Measurements from ENCODE around the gene LSAMP.

Gene LSAMP

DNA sequence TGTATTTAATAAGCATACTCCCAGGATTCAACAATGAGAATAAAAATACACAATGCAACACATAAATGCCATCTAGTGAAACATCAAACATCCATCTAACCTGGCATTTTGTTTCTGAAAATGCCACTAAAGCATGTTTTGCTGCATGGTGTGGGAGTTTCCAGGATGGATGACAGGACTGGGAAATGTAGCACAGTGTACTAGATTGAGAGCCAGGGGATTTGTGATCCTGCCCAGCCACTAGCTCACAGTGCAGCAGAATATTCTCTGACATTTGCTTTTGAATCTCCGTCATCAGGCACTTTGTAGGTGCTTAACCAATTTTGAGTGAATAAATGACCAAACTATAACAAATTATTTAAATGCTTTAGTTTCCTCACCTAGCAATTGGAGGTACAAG lies 417.1 kb downstream of the LSAMP start:
- DNase-seq = peak in 1 of 58 donors; percentile 17

DNA sequence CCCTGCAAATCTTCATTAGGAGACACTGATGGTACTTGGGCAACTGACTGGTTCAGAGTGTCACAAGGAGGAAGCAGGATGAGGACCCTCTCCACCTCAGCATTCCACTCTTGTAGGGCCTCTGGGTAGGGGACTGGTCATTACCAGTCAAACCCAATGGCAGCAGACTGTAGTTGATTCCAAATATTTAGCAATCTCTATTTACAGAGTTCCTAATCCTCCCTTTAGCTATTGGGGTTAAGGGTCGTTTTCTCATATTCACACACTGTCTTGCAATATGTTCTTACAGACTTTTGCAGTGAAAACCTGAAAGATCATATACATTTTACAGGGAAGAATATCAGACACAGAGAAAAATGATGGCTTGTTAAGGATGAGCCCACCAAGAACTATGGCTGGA lies 424.3 kb downstream of the LSAMP start:
- no peak for DNase-seq

DNA sequence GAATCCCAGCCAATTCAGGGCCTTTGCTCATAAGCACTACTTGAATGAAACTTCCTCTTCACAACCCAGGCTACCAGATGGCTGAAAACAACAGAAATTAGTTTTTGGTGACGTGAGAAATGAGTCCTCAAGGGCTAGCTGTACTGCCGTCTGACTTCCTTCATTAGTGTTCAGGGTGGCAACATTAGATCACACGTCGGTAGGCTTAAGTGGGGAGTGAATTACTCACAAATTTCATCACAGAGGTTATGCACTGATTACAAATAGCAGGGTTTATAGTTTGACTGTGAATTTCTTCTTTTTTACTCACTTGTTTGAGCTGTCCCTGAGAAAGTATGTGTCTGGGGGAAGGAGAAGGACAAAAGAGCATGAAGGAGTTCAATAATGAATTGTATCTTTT lies 424.8 kb downstream of the LSAMP start:
- no peak for DNase-seq

DNA sequence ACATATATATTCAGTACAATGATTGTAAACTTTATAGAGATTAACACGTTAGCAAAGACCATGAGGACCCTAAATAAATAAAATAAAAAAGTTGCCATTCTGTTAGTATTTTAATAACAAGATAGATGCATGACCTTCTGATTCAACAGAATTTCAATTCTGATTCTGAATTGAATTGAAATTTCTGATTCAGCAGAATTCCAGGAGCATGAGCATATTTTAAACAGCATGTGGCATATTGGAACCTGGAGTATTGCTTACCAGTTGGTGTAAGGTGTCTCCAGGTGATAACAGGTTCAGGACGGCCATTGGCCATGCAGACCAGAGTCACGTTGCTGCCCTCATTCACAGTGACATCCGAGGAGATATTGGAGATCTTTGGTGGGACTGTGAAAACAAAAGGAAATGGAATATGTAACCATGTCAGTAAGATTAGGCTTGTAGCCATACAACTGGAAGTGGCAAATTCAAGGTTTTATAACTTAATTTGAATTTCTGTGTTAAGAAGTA lies 426.0 kb downstream of the LSAMP start:
- no peak for DNase-seq

DNA sequence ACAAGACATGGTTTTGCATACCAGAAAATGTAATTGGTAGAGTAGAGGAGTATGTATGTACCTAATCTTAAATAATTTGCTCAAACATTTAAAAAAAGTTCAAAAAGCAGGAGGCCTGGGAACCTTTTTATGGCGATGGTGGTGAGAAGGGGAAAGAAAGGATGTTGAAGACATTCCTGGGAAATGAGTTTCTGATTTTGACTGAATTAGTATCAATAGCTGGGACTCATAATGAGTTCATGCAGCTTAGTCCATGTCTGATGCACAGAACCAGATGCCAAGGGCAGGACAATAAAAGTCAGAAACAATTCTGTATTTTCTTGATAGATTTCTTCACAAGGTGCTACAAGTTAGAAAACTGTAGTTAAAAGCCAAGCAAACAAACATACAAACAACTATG lies 426.6 kb downstream of the LSAMP start:
- no peak for DNase-seq

DNA sequence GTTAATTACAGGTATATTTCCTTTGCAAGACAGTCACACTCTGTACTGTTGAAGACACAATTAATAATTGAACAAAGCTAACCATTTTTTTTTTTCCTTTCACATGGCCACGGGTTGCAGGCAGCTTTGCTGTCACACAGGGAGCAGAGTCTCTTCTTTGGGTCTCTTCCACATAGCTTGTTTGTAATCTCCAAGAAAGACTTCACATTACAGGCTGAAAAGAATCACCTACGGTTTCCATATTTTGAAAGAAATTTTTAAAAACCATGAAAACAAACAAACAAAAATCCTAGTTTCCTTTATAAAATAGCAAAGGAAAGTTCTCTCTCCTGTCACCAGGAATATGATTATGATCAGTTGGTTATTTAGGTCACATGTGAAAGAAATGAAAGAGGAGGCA lies 429.4 kb downstream of the LSAMP start:
- DNase-seq = no peak

DNA sequence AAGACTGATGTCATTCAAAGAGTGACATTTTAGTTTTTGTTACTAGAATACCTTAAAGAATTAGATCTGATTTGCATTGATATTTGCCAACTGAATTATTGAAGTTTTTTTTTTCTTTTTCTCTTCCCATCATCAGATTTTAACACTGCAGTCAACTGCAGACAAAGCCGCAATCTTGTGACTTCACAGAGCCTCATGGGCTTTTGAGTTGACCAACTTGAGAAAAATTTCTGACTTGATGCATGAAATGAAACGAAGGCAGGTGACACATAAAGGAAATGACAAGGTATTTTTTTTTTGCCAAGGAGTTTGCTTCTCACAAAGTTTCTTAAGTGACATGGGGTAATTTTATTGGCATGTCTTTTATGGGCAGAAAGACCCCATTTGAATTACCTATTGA lies 438.3 kb downstream of the LSAMP start:
- DNase-seq = no peak

DNA sequence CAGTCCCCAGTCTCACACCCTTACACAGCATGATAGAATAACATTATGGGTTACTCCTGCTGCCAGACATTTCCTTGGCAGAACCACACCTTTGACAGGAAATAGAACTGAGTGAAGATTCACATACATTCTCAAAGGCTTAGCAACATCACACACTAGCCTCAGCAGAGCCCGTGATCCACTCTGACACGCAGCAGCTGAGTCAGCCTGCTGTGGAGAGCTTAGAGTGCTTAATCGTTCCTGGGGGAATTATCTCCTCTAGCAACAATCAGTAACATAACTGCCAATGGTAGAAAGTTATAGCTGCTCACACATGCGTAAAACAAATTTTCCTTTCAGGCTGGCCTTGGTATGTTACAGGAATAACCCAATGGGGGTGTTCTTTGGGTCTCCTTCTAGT lies 439.9 kb downstream of the LSAMP start:
- DNase-seq = peak in 2 of 58 donors; percentile 2 to 9

DNA sequence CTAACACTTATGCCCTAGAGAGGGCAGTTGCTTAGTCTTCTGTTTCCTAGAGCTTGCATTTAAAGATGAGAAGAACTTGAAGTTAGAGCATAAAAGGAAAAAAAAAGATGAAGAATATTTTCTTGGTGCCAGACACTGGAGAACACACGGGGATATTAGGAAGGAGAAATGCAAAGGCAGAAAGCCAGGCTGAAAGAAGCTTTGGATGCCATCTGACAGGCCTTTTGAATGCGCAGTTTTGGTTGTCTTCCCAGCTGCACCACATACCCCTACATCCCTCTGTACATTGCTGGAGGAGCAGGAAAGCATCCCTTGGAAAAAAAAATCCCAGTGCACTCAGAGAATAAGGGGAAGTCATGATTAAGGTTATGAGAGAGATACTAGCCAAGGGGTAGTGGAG lies 443.1 kb downstream of the LSAMP start:
- DNase-seq = peak in 1 of 58 donors; percentile 1

DNA sequence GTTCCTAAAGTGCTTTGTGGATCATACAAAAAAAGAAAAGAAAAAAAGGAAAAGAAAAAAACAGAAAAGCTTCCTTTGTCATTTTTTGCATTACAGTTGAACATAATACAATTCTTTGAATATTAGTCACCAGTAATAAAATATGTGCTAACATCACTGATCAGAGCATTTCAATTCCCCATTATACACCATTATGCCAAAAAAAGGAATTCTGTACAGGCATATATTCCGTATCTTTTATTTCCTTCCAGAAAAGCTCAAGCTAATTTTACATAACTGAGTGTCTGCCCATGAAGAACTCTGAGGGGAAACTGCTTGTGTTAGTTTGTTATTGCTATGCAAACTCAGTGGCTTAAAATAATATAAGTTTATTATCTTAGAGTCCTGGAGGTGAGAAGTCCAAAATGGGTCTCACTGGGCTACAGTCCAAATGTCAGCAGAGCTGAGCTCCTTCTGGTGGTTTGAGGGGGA lies 444.1 kb downstream of the LSAMP start:
- no peak for DNase-seq

DNA sequence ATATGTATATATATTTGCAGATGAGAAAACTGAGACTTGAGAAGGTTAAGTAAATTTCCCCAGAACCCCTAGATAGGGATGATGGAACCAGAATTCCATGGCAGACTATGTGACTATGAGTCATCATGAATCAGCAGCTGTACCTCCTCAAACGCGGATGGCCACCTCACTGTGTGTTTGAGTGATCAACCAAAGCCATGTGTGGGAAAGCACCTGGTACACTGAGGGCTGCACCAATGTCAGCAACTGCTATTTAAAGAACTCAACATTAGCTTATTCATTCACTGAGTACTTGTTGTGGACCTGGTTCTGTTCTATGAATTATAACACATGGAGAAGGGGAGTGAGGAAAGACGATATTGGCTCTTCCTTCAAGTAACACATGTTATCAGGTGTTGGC lies 445.0 kb downstream of the LSAMP start:
- DNase-seq = peak in 5 of 58 donors; percentile 3 to 24 (median 12)

DNA sequence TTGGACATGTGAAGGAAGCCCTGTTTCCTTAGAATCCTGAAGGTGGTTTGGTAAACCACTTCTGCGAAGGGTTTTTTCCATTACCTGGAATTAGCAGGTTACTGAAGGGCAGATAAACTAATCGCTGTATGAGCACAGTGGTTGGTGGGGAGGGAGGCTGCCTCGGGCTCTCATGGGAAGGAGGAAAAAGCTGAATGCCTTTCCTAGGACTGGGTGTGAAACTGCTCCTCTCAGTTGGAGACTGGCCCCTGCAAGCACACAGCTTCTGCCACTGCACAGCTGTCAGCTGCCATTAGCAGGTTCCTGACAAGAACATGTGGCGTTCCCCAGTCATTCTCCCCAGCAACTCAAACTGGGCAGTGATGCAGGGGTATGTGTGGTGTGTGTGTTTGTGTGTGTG lies 445.7 kb downstream of the LSAMP start:
- DNase-seq = peak in 3 of 58 donors; percentile 2 to 3 (median 2)

DNA sequence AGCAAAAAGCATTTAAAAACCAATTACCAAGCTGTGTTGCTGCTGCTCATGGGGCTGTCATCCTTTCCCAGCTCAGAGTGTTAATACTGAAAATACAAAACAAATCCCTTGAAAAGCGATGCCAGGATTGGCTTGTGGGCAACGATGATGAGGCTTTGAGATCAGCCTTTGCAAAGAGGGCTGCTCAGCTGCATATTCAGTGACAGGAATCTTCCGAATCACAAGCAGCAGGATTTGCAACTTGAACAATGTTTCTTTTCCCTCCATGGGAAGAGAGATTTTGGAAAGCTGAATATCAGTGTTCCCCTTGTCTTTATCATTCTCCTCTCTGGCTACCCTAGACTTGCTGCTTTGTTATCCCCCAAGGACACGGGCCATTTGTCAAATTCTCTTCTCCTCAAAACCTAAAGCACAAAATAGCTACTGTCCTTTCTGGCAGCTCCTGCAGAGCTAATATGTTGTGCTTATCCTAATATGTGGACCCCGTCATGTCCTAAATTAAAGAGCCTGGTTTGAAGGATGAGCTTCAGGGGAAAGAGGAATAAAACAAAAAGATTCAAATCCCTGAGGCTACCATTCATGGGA lies 446.2 kb downstream of the LSAMP start:
- DNase-seq = peak in 23 of 58 donors; percentile 2 to 58 (median 20)

DNA sequence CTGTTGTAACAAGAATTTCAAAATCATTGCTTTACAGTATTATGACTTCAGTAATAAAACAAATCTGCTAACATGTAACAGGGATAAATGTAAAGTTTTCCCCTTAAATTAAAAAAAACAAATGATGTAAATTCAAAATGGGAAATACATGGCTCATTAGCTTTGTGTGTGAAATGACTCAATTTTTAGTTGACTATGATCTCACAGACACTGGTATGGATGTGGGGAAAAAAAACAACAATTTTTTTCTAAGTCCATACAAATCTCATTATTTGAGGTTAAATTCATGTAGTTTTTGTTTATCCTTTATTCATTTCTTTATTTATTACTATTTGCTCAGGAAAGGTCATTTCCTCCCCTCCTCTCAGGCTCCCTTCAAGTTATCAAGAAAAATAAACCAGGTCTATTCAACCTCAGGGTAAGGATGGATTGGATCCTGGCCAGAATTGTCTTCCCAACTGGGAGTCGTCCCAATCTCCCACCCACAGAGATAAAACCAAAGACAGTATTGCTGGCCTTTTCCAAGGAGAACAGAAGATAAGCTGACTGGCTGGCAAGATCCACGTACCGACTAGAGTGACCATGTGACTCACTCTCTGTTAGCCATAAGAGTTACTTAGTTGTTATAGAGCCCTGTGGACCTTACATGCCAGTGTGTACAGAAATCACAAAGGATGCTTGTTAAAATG lies 448.7 kb downstream of the LSAMP start:
- DNase-seq = no peak

DNA sequence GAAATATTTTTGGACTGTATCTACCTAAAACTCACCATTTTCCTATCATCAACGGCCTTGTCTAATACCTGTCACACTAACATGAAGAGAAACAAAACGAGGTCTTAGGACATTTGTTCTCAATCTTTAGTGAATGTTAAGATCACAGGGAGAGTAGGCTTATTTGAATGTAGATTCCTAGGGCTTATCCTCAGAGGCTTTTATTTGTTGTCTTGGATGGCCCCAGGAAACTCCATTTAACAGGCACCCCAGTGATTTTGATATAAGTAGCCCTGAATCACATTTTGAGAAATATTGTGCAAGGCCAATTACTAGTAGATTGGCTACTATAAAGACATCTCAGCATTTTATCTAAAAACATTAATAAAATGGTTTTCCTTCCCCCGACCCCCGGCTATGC lies 454.6 kb downstream of the LSAMP start:
- DNase-seq = no peak

DNA sequence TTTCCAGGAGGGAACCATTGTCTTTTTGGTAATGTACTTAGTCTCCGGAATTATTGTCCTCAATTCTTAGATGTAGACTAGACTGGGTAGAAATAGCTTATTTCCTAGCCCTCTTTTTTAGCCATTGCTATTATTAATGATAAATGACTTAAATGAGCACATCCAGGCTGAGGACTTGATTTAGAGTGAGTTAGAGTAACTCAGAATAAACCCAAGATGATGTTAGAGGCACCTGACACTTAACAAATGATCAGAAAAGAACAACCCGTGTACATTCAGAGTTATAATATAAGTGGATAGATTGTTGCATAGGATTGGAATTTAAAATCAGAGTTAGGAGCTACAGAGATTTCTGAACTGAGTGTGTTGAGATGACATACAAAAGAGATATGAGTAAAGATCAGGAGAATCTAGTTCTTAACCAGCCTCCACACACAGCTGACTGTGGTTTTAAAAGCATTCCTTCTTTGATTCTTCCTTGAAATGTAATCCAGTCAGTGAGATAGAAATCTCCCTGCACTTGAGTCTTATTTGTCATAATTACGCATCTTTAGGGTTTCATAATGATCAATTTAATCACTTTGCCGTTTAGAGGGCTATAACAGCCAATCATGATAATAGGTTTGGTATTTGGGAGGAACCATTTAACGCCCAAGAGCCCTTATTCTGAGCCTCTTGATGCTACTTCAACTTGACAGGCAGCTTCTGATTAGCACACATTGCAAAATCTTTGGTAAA lies 455.4 kb downstream of the LSAMP start:
- DNase-seq = no peak

DNA sequence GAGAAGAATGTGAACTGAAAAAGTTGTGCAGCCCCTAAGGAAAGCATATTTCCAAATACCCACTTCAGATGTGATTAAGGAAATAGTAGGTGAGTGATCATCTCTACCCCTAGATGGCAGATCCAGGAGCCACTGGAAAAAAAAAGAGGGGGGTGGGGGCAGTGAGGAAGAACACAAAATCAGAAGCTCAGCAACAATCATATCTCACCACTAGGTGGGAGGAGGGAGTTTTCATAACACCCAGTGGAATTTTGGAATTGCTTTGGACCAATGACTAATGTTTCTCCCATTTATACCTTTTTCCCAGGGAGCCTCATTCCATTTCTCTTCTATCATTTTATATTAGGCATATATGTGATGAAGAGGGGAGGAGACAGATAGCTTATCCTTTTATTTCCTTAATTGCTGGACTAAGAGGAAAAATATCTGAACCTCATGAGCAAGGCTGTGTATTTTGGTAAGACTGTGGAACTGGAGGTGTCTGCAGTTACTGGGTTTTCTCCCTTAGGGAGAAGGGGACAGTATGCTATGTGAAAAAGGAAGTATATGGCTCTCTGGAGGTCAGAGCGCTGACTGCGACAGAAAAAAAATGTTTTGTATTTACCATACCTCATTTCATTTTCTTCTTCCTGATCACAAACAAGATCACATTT lies 458.6 kb downstream of the LSAMP start:
- no peak for DNase-seq

DNA sequence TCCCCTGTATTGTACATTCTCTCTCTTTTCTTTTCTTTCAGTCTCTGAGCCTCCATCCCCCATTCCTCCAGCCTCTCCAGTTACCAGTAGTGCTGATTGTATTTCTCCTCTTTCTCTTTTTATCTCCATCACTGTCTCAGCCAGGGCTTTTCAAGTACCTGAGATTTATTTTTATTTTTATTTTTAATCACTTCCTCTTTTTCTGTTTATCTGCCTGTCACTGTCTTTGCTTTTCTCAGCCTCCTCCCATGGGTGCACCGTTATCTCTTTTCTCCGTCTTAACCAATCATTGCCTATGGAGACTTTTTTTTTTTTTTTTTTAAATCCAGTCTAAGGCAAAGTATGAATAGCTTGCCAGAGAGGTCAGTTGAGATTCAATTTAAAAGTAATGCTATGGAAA lies 462.7 kb downstream of the LSAMP start:
- DNase-seq = no peak

DNA sequence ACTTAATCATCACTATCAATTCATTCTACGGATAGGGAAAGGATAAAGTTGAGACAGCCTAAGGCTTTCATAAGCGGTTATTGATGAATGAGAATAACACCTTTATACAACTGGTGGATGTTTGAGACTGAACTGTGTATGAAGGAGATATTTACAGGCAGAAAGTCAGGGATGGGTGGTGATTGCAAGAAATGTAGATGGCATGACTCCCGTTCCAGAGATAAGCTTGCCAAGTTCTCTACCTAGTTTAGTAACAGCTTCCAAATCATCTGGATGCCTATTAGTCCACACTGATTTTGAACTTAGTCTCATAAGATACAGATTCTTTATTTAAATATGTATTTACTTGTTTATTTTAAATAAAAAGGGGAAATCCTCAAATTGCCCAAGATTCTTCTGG lies 463.2 kb downstream of the LSAMP start:
- no peak for DNase-seq

DNA sequence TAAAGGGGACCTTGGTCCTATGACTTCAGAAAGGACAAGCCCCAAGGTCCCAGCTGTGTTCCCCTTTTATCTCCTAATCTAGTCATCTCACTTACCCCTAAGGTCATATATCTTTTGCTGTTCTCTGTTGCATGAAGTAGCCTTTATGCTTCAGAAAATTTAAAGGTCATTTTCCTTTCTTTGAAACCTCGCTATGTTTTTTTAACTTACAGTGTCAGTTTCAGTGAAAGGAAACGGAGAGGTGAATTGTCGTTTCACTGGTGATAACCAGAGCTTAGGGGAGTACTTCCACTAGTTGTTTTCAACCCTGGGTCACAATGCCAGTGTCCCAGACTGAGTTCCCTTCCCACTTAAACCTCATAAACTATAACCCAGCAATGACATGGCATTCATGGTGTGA lies 464.6 kb downstream of the LSAMP start:
- DNase-seq = no peak

DNA sequence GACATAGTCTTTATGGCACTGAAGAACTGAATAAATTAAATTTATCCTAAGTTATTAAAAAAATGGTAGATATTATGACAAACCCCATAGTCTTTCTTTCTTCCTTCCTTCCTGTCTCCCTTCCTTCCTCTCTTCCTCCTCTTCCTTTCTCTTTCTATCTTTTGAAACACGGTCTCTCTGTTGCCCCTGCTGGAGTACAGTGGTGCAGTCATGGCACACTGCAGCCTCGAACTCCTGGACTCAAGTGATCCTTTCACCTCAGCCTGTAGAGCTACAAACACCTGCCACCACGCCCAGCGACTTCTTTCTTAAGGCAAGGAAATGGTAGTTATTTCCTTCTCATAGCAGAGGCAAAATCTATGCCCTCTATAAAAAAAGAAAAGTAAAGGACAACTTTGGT lies 467.4 kb downstream of the LSAMP start:
- no peak for DNase-seq

DNA sequence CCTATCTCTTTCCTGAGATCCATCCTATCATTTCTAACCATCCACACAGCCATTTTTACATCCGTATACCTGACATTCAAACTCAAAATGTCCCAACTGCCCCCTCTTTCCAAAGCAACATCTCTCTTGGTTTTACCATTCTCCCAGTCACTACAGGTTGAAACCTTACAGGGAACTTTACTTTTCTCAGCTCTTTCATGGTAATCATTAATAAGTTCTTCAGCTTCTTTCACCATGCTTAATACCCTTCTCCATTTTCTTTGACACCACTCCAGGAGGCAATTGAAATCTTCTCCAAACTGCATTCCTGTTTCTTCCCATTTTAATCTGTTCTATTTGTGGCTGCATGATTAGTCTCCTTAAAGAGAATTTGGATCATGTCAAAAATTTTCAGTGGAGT lies 469.5 kb downstream of the LSAMP start:
- no peak for DNase-seq
